Spleen (tissue), 11 donors: ENCODE measurements around the gene WNT9A. TPM values are rescaled to one million over a fixed set of nuclear protein-coding genes. Genes with fewer than 3 reads are reported as not detected.
A peak's percentile ranks its signal among the peaks of the same experiment; 100 is the strongest.

Experiments used
- DNase-seq: peaks from one replicate; pipeline ENCODE4 v3.0.0-alpha.2; 2020
- H3K27ac ChIP-seq, 8 donors: fragments of 200-600 bp; sonication (generic) in 7 of 8; 1 replicate in 4 of 8; 2 replicates in 4 of 8; pipeline versions ENCODE4 v1.5.0 to v1.8.0; 2016 to 2021; ENCODE audit warnings: inconsistent platforms in 4 of 8, mild to moderate bottlenecking in 4 of 8, moderate library complexity in 1 of 8
- H3K27me3 ChIP-seq, 7 donors: fragments of 200-600 bp; sonication (generic) in 6 of 7; replicated peaks in 1 of 7; 1 replicate in 4 of 7; 2 replicates in 3 of 7; pipeline versions ENCODE4 v1.5.0 to v1.8.0; 2016 to 2021; ENCODE audit warnings: inconsistent platforms in 3 of 7, mild to moderate bottlenecking in 1 of 7
- H3K36me3 ChIP-seq, 6 donors: fragments of 200-600 bp; sonication (generic) in 5 of 6; 1 replicate in 4 of 6; 2 replicates in 2 of 6; pipeline versions ENCODE4 v1.5.0 to v1.8.0; 2016 to 2021; ENCODE audit warnings: inconsistent platforms in 2 of 6
- H3K4me1 ChIP-seq, 6 donors: fragments of 200-600 bp; sonication (generic) in 5 of 6; 1 replicate in 3 of 6; 2 replicates in 3 of 6; pipeline versions ENCODE4 v1.5.0 to v1.8.0; 2016 to 2021; ENCODE audit warnings: inconsistent platforms in 3 of 6
- H3K4me3 ChIP-seq, 8 donors: fragments of 200-600 bp; sonication (generic) in 7 of 8; 1 replicate in 4 of 8; 2 replicates in 4 of 8; pipeline versions ENCODE4 v1.5.0 to v1.8.0; 2016 to 2021; ENCODE audit warnings: inconsistent platforms in 4 of 8, mild to moderate bottlenecking in 4 of 8, moderate library complexity in 2 of 8
- H3K9me3 ChIP-seq, 8 donors: fragments of 200-600 bp; sonication (generic) in 7 of 8; 1 replicate in 4 of 8; 2 replicates in 4 of 8; pipeline versions ENCODE4 v1.5.0 to v1.8.0; 2016 to 2021; ENCODE audit warnings: inconsistent platforms in 4 of 8
- CTCF ChIP-seq, 11 experiments: fragments of 200-600 bp in 7 of 11; fragments of 450-650 bp in 4 of 11; sonication (generic) in 4 of 11; IDR thresholded peaks in 8 of 11; conservative IDR thresholded peaks in 3 of 11; 1 replicate in 7 of 11; 2 replicates in 4 of 11; pipeline versions ENCODE4 v1.4.0 to v1.8.0; 2016 to 2021; ENCODE audit warnings: antibody characterized with exemption in 11 of 11, inconsistent platforms in 4 of 11, mild to moderate bottlenecking in 1 of 11
- POLR2A ChIP-seq, 3 donors: fragments of 450-650 bp; IDR thresholded peaks; one replicate each; pipeline ENCODE4 v1.5.1; 2017; ENCODE audit warnings: antibody characterized with exemption in 3 of 3, mild to moderate bottlenecking in 1 of 3
- POLR2AphosphoS5 ChIP-seq, 3 donors: sonication (generic); formaldehyde crosslinking; IDR thresholded peaks; one replicate each; pipeline ENCODE4 v1.5.1; 2017; ENCODE audit warnings: antibody characterized with exemption in 3 of 3
- WGBS, 5 donors: extraction: QIAGEN DNeasy Blood & Tissue Kit in 3 of 5; methylation state at CpG; one replicate each; pipeline versions ENCODE4 v1.1.5 to v1.1.7; 2013 to 2018; 5-methylcytosine and 5-hydroxymethylcytosine counted together
- intact Hi-C: fragments of 100-400 bp; cut with DNase I; formaldehyde crosslinking; loops from one replicate; pipeline ENCODE4 v1.15.0; 2023; ENCODE audit warnings: low total_unique reads
- polyA plus RNA-seq, 3 donors: library from polyadenylated mRNA; stranded (reverse); fragments of 200-250 nt; gene quantifications; one replicate each; pipeline ENCODE4 v1.2.1, GENCODE V29; 2013
- total RNA-seq, 7 donors: library from RNA; depleted of rRNA in 3 of 7; stranded (reverse); fragments of >200 nt in 3 of 7; fragmentation: NEBNext Ultra II Directional in 4 of 7; extraction: Animal tissue kit (Norgen Biotek cat#: 25700) in 4 of 7; gene quantifications; one replicate each; pipeline versions ENCODE4 v1.1.0 to v1.2.1, GENCODE V29; 2016 to 2021
- donor health status: healthy with polysubstance abuse.
- donor health status: DM: no; HTN: no; CAD: no; lungs with moderate emphysema.
- donor health status: DM: no; HTN: no; CAD: no.
- donor health status: Bipolar disorder and iron deficiency.
- donor health status: healthy.
- donor health status: DM: no; HTN: no; CAD: no.
- donor health status: DM: yes; HTN: yes; CAD: no.

The WNT9A gene
- total and polyA plus RNA-seq, 10 donors: 0.08 to 3.6 (median 0.77) TPM

GRCh38 chr1:227888404-227889046 is 59.2 kb downstream of the WNT9A start:
- 87 to 94% (median 91%) methylated on average over 5 to 8 of the region's 8 CpGs for WGBS, 5 donors
- DNase-seq: peak; percentile 74
- intact Hi-C loops: no loop called here
- Histone ChIP-seq H3K36me3 (no peaks in the 10 kb centered on the region), H3K9me3 (no peaks in the 10 kb centered on the region), H3K27ac (peak overlapping the region in 7 of 8 donors; percentile 63 to 91 (median 80)), H3K4me3 (peak overlapping the region in 1 of 8 donors; percentile 79), H3K27me3 (peaks cover 0 to 26% (median 12%) of the 10 kb centered on the region in 7 donors), H3K4me1 (peaks cover 4 to 34% (median 22%) of the 10 kb centered on the region in 6 donors)
- TF ChIP-seq CTCF (IDR thresholded peaks at IDR 0.05 in 8 of 11, conservative IDR thresholded peaks at IDR 0.05 in 3 of 11) (no peak), POLR2AphosphoS5 (IDR thresholded peaks at IDR 0.05) (no peak), POLR2A (IDR thresholded peaks at IDR 0.05) (no peak)

GRCh38 chr1:227887697-227888403 is 59.9 kb downstream of the WNT9A start:
- Histone ChIP-seq H3K4me3 (peak overlapping the region; percentile 22 to 79 (median 46)), H3K9me3 (no peaks in the 10 kb centered on the region), H3K36me3 (no peaks in the 10 kb centered on the region), H3K27me3 (peaks cover 0 to 26% (median 12%) of the 10 kb centered on the region in 7 donors), H3K4me1 (peaks cover 4 to 34% (median 22%) of the 10 kb centered on the region in 6 donors), H3K27ac (peak overlapping the region in 7 of 8 donors; percentile 63 to 91 (median 80))
- WGBS, 5 donors: 22 to 46% (median 37%) methylated on average over 33 to 40 of the region's 40 CpGs
- intact Hi-C loops: no loop called here
- TF ChIP-seq CTCF (IDR thresholded peaks at IDR 0.05 in 8 of 11, conservative IDR thresholded peaks at IDR 0.05 in 3 of 11) (no peak), POLR2AphosphoS5 (IDR thresholded peaks at IDR 0.05) (peak; percentile 73 to 87 (median 74))
- peak; percentile 78 for DNase-seq

- intact Hi-C loops: no loop called here
- no peaks in the 10 kb centered on the region for H3K9me3 ChIP-seq
- 2 to 7% (median 3%) methylated on average over 9 to 30 of the region's 30 CpGs for WGBS, 5 donors
- peak; percentile 83 for DNase-seq
- H3K27ac ChIP-seq: peak overlapping the region in 7 of 8 donors; percentile 63 to 91 (median 80)
- no peak for TF ChIP-seq CTCF (IDR thresholded peaks at IDR 0.05 in 8 of 11, conservative IDR thresholded peaks at IDR 0.05 in 3 of 11)
- peak in 1 of 3 donors; percentile 49 for TF ChIP-seq POLR2AphosphoS5 (IDR thresholded peaks at IDR 0.05)
- H3K4me3 ChIP-seq: peak overlapping the region; percentile 22 to 79 (median 46)
- no peaks in the 10 kb centered on the region for H3K36me3 ChIP-seq
- peaks cover 0 to 26% (median 12%) of the 10 kb centered on the region in 7 donors for H3K27me3 ChIP-seq
- H3K4me1 ChIP-seq: peaks cover 4 to 34% (median 22%) of the 10 kb centered on the region in 6 donors
These were observed 60.6 kb downstream of the WNT9A start for GRCh38 chr1:227886993-227887696.
